ENCODE results near the gene KCND3.

KCND3 gene

DNA sequence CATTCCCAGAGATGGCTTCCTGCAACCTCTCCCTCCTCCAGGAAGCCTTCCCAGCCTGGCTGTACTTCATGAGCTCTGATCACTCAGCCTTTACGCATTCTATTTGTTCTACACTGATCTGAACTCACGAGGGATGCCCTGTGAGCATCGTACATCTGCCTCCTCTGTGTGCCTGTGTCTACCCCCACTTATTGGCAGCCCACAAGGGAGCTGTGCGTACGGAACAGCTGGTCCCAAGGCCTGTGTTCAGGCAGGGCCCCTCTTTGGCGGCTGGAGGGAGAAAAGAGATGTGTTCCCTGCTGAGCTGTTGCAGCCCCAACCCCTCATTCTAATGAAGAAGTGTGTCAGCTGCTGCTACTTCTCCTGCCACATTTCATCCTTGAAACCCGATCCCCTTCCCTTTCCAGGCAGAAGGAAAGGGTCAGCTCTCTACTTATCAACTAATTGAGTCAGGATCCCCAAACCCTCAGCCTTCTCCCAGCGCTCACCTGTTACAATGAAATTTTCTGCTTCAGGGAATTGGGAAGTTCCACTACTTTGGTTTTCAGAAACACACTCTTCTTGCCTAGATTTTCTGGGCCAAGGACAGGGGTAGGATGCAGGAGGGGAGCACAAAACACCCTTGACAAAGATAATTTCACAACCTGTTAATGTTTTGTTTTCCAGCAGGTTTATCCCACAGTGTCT lies 253.5 kb downstream of the KCND3 start:
- Histone ChIP-seq H3K9me3 (ENCODE audit: low read depth, low read length) (no peaks in the 10 kb centered on the region), H3K27ac (no peak overlapping the region), H3K36me3 (ENCODE audit: insufficient read depth, low read length) (no peaks in the 10 kb centered on the region), H3K4me3 (no peak overlapping the region), H3K9ac (ENCODE audit: insufficient read length) (no peak overlapping the region)
- TF ChIP-seq POLR2AphosphoS5 (IDR thresholded peaks at IDR 0.05; ENCODE audit: borderline replicate concordance, low read depth, low read length), result no peak
- TF ChIP-seq EZH2 (IDR thresholded peaks at IDR 0.05), result no peak
- TF ChIP-seq FOXP2 (optimal IDR thresholded peaks at IDR 0.05; ENCODE audit: control extremely low read depth, extremely low read length, insufficient read depth), result no peak
- no peak for DNase-seq (ENCODE audit: low read depth, low spot score)

DNA sequence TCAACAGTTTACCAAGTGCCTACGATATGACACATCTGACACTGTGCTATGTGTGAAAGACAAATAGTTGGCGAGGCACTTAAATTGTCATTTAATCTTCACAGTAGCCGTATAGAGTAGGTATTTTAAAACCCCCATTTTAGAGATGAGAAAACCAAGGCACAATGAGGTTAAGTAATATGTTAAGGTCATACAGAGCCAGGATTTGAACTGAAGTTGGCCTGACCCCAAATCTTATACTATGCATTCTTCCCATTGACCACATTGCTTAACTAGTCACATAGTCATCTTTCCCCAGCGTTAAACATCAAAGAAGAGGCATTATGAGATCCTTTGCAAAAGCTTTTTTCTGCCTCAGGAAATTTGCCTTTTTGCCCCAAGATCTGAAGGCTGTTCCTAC lies 254.1 kb downstream of the KCND3 start:
- no peak for DNase-seq (ENCODE audit: low read depth, low spot score)
- H3K36me3 ChIP-seq (ENCODE audit: insufficient read depth, low read length), result no peaks in the 10 kb centered on the region
- no peak overlapping the region for H3K9ac ChIP-seq (ENCODE audit: insufficient read length)
- H3K27ac ChIP-seq, result no peak overlapping the region
- H3K4me3 ChIP-seq, result no peak overlapping the region
- H3K9me3 ChIP-seq (ENCODE audit: low read depth, low read length), result no peaks in the 10 kb centered on the region
- TF ChIP-seq FOXP2 (optimal IDR thresholded peaks at IDR 0.05; ENCODE audit: control extremely low read depth, extremely low read length, insufficient read depth) (no peak), EZH2 (IDR thresholded peaks at IDR 0.05) (no peak), POLR2AphosphoS5 (IDR thresholded peaks at IDR 0.05; ENCODE audit: borderline replicate concordance, low read depth, low read length) (no peak)

DNA sequence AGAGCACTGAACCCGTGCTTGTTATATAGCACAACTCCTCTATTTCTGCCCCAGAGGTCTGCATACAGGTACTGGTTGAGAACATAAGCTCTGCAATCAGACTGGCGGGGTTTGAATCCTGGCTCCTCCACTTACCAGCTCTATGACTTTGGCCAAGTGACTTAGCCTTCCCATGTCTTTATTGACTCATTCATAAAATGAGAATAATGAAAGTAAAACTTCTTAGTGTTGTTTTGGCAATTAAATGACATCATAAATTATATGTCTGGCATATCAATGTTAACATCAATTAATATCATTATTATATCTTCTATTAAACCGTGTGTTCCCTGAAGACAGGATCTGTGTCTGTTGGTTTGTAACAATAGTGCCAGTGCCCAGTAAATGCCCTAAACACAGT lies 254.6 kb downstream of the KCND3 start:
- DNase-seq (ENCODE audit: low read depth, low spot score), result no peak
- Histone ChIP-seq H3K4me3 (no peak overlapping the region), H3K36me3 (ENCODE audit: insufficient read depth, low read length) (no peaks in the 10 kb centered on the region), H3K27ac (no peak overlapping the region), H3K9me3 (ENCODE audit: low read depth, low read length) (no peaks in the 10 kb centered on the region), H3K9ac (ENCODE audit: insufficient read length) (no peak overlapping the region)
- TF ChIP-seq FOXP2 (optimal IDR thresholded peaks at IDR 0.05; ENCODE audit: control extremely low read depth, extremely low read length, insufficient read depth), result no peak
- TF ChIP-seq POLR2AphosphoS5 (IDR thresholded peaks at IDR 0.05; ENCODE audit: borderline replicate concordance, low read depth, low read length), result no peak
- no peak for TF ChIP-seq EZH2 (IDR thresholded peaks at IDR 0.05)

DNA sequence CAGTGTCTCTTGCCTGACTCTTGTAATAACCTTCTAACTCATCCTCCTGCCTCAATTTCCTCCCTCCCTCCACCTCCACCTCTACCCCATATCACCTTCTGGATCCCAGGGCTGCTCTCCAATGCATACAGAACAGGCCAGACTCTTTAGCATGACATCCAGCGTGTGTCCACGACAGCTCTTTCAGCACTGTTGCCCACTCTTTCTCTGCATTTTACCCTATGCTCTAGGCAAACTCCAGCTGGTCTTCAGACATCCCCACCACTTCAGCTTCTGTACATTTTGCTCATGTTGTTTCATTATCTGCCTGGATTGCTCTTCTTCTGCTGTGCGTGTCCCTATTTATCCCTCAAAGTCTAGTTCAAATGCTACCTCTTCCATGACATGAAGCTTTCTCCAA lies 255.0 kb downstream of the KCND3 start:
- Histone ChIP-seq H3K27ac (no peak overlapping the region), H3K36me3 (ENCODE audit: insufficient read depth, low read length) (no peaks in the 10 kb centered on the region), H3K9me3 (ENCODE audit: low read depth, low read length) (no peaks in the 10 kb centered on the region), H3K9ac (ENCODE audit: insufficient read length) (no peak overlapping the region), H3K4me3 (no peak overlapping the region)
- TF ChIP-seq EZH2 (IDR thresholded peaks at IDR 0.05), result no peak
- TF ChIP-seq POLR2AphosphoS5 (IDR thresholded peaks at IDR 0.05; ENCODE audit: borderline replicate concordance, low read depth, low read length), result no peak
- no peak for TF ChIP-seq FOXP2 (optimal IDR thresholded peaks at IDR 0.05; ENCODE audit: control extremely low read depth, extremely low read length, insufficient read depth)
- DNase-seq (ENCODE audit: low read depth, low spot score), result no peak

DNA sequence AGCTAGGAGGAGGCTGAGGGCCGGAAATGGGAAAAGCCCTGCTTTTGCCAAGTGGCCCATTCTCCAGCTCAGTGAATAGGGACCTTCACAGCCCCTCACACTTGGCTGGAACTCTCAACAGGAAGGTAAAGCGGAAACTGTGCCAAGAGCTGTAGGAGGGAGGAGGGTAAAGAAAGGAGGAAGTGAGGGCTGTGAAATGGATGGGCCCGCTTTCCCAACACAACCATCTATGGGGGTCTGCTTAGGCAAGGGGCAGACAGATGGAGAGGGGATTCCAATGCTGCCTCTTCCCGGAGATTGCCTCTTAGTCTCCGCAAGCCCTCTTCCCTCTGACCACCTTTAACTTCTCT lies 255.5 kb downstream of the KCND3 start:
- H3K9ac ChIP-seq (ENCODE audit: insufficient read length), result no peak overlapping the region
- no peaks in the 10 kb centered on the region for H3K9me3 ChIP-seq (ENCODE audit: low read depth, low read length)
- TF ChIP-seq FOXP2 (optimal IDR thresholded peaks at IDR 0.05; ENCODE audit: control extremely low read depth, extremely low read length, insufficient read depth) (no peak), EZH2 (IDR thresholded peaks at IDR 0.05) (no peak), POLR2AphosphoS5 (IDR thresholded peaks at IDR 0.05; ENCODE audit: borderline replicate concordance, low read depth, low read length) (no peak)
- H3K4me3 ChIP-seq, result no peak overlapping the region
- DNase-seq (ENCODE audit: low read depth, low spot score), result no peak
- H3K27ac ChIP-seq, result no peak overlapping the region
- no peaks in the 10 kb centered on the region for H3K36me3 ChIP-seq (ENCODE audit: insufficient read depth, low read length)

DNA sequence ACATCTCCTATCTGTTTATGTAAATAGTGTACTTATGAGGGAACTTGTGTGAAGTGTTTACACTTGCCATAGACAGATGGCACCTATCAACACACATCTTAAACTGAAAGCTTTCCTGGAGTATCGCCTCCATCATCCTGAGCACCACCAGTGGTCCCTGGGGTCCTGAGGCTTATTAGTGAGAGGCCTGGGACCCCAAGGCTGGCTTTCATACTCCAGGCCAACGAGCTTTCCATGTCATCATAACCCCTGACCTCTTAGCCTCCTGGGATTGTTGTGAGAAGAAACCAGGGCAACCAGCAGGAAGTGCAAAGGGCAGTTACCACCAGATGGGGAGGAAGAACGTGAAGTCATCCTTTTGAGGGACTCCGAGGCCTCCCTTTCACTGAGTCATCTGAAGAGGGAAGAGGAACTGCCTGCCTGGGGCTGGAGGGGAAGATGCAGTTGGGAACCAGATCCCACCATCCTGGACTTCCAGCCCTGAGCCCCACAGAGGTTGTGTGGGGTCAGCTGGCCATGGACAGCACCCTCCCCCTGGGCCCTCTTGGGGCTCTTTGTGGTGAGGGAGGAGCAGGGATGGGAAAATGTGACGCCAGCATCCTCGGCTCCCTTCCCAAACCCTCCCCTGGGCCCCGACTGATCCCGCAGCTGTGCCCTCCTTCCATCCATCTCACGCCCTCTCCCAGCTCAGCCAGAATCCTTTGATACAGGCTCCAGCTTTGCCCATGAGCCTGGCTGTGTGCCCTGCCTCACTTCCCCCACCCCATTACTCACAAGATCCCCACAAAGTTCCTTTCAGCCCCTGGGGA lies 256.1 kb downstream of the KCND3 start:
- no peak overlapping the region for H3K4me3 ChIP-seq

DNA sequence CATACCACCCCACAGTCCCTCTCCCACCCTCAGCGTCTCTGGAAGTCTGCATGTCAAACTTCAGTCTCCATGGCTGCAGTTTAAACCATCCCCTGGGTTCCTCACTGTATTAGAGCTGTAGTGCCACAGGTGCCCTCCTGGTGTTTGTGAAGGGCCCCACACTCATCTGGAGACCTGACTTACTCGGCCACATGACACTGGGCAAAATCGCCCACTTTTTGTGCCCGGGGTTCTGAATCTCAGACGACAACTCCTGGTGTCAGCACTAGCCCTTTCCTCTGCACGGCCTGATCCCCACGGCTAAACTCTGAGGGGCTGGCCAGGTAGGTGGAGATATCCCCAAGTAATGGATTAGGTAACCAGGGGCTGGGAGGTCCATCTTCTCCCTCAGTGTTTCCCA lies 256.8 kb downstream of the KCND3 start:
- TF ChIP-seq FOXP2 (optimal IDR thresholded peaks at IDR 0.05; ENCODE audit: control extremely low read depth, extremely low read length, insufficient read depth), result no peak
- Histone ChIP-seq H3K36me3 (ENCODE audit: insufficient read depth, low read length) (no peaks in the 10 kb centered on the region), H3K4me3 (no peak overlapping the region), H3K27ac (no peak overlapping the region), H3K9ac (ENCODE audit: insufficient read length) (no peak overlapping the region), H3K9me3 (ENCODE audit: low read depth, low read length) (no peaks in the 10 kb centered on the region)
- DNase-seq (ENCODE audit: low read depth, low spot score), result no peak

More for the DNA sequence above, 256.1 kb downstream of the KCND3 start:
- DNase-seq (ENCODE audit: low read depth, low spot score), result no peak
- Histone ChIP-seq H3K9me3 (ENCODE audit: low read depth, low read length) (no peaks in the 10 kb centered on the region), H3K9ac (ENCODE audit: insufficient read length) (no peak overlapping the region), H3K36me3 (ENCODE audit: insufficient read depth, low read length) (no peaks in the 10 kb centered on the region), H3K27ac (no peak overlapping the region)
- TF ChIP-seq EZH2 (IDR thresholded peaks at IDR 0.05) (no peak), FOXP2 (optimal IDR thresholded peaks at IDR 0.05; ENCODE audit: control extremely low read depth, extremely low read length, insufficient read depth) (no peak), POLR2AphosphoS5 (IDR thresholded peaks at IDR 0.05; ENCODE audit: borderline replicate concordance, low read depth, low read length) (no peak)

DNA sequence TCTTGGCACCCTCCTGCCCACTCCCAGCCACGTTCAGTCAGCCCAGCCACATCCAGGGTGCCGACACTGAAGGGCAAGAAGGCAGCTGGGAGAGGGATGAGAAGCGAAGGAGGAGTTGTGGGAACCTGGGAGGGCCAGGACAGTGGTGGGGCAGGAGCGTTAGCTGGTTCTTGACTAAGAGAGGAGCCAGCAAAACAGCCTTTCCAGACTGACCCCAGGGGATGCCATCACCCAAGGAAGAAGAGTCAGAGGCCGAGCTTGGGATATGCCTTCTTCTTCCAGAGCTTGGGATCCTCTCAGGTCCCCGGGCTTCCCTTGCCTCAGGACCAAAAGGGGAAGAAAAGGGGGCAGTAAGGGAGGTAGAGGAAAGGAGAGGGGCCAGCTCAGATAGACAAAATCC lies 257.5 kb downstream of the KCND3 start:
- no peak for DNase-seq (ENCODE audit: low read depth, low spot score)
- Histone ChIP-seq H3K27ac (no peak overlapping the region), H3K36me3 (ENCODE audit: insufficient read depth, low read length) (no peaks in the 10 kb centered on the region), H3K9me3 (ENCODE audit: low read depth, low read length) (no peaks in the 10 kb centered on the region), H3K4me3 (no peak overlapping the region), H3K9ac (ENCODE audit: insufficient read length) (no peak overlapping the region)
- TF ChIP-seq POLR2AphosphoS5 (IDR thresholded peaks at IDR 0.05; ENCODE audit: borderline replicate concordance, low read depth, low read length) (no peak), FOXP2 (optimal IDR thresholded peaks at IDR 0.05; ENCODE audit: control extremely low read depth, extremely low read length, insufficient read depth) (no peak), EZH2 (IDR thresholded peaks at IDR 0.05) (no peak)

All from SK-N-MC (cell line).